ENCODE results near the gene AMMECR1L.
"Not testable (repeated sequence)": the region's sequence is repeated elsewhere in the genome, so short reads cannot be mapped to it uniquely, and the experiment has no call there.

The AMMECR1L gene

DNA sequence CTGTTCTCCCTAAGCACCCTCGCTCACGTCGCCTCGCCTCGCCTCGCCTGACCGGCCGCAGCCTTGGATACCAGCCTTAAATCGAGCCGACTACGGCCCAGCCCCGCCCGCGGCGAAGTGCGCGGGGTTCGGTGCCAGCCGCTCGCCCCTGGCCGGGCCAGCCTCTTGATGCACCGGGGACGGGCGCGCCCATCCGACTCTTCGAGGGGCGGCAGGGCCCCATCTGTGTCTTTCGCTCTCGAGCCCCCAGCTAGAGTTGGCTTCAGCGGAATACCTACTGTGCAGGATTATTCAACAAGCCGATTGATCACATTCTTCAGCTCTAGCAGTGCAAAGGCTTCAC lies 808 bp upstream of the AMMECR1L start:
- not testable (repeated sequence) for DNase-seq

GRCh38 chr2:127884861-127885740 lies 655 bp downstream of the AMMECR1L start:
- DNase-seq = peak; percentile 59

- DNase-seq = no peak
Observed at GRCh38 chr2:127884436-127884835, 1.3 kb downstream of the AMMECR1L start.

- no peak for DNase-seq
Observed at GRCh38 chr2:127879899-127880298, 5.9 kb downstream of the AMMECR1L start.

DNA sequence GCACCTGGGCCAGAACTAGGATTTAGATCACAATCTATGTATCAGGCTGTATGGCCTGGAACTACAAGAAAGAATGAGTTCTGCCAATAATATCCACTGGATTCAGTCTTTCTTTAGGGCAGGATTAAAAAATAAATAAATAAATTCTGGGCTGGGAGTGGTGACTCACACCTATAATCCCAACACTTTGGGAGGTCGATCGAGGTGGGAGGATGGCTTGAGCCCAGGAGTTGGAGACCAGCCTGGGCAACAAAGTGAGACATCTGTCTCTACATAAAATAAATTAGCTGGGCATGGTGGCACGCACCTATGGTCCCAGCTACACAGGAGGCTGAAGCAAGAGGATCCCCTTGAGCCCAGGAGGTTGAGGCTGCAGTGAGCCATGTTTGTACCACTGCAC lies 8.1 kb downstream of the AMMECR1L start:
- no peak for DNase-seq

DNA sequence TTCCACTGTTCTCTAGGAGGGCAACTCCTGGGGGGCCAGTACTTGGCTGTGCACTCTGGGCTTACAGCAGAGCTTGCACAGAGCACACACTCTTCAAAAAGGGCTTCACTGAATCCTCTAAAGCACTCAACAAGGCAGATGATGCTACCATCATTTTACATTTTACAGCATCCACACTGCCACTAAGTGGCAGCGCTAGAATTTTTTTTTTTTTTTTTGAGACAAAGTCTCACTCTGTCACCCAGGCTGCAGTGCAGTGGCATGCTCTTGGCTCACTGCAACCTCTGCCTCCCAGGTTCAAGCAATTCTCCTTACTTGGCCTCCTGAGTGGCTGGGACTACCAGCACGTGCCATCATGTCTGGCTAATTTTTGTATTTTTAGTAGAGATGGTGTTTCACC lies 8.6 kb downstream of the AMMECR1L start:
- DNase-seq = no peak

DNA sequence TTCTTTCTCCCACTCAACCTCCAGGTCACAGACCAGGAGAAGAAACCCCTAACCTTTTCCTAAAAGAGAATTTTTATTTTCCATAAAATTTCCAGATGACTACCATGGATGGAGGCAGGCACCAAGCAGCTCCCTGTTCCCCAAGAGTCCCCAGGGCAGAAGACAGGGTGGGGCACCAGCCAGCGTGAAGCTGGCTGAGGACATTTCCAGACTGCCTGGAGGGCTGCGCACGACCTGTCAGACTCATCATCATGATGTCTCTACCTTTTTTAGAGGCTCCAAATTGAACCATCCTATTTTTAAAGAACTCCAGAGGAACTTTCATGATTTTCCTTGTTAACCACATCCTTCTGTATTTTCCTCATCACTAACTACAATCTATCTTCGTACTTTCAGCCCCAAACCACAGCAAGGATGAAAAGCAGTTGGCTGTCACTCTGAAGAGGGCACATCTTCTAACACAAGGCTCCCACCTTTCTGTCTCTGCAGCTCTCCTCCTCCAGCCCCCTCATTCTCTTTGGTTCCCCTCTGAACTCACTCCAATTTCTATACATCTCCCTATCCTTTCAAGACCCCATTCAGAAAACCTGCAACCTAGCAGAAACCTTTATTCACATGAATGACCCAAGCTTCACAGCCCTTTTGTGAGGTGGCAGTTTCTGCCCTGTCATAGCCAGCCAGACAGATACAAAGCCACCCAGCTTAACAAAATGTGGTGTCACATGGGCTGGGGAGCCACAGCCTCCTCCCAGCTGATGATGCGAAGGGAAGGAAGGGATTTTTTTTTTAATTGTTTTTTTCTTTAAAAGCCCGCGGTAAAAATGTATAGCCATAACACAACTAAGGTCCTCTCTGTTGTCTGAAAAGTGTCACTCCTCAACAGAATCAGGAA lies 11.1 kb downstream of the AMMECR1L start:
- no peak for DNase-seq

GRCh38 chr2:127873707-127874303 lies 12.0 kb downstream of the AMMECR1L start:
- no peak for DNase-seq

- DNase-seq = no peak
Observed at GRCh38 chr2:127872354-127872753, 13.4 kb downstream of the AMMECR1L start.

GRCh38 chr2:127865926-127866325 lies 19.8 kb downstream of the AMMECR1L start:
- DNase-seq = no peak

DNA sequence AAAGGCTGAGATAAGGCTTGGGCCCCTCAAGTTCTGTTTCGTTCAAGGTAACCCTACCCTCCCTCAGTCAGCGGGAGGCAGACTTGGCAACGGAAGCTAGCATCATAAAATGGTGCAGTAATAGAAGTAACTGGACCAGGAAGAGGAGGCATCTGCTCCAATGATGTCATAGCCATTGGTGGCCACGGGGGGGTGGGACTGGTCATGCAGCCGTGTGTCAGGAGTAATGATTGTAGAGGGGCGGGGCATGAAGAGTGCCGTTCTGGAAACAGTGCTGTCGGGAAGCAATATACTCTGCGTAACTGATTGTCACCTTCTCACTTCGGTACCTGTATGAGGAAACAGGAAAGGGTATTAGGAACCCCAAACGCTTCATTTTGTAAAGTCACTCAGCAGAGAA lies 20.9 kb downstream of the AMMECR1L start:
- no peak for DNase-seq

- no peak for DNase-seq
Observed at GRCh38 chr2:127862228-127862627, 23.5 kb downstream of the AMMECR1L start.

DNA sequence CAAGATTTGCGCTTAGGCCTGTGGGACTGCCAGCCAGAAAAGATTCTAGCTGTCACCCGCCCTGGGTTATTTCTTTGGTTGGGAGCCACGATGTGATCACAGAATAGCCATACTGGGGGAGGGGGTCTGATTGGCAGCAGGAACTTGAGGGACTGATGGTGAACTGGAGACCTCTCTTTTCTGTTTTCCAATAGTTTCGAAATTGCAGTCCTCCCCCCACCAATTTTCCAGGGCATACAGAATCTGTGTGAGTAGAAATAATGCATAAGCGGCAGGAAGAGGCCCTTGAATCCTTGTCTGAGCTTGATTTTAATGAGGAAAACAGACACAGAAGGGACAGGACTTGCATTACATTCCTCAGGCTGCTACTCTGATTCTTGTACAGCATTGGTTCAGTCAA lies 25.6 kb downstream of the AMMECR1L start:
- DNase-seq = no peak

- peak; percentile 73 for DNase-seq
Observed at GRCh38 chr2:127859712-127860085, 26.1 kb downstream of the AMMECR1L start.

- DNase-seq = peak; percentile 60
Observed at GRCh38 chr2:127857265-127857808, 28.4 kb downstream of the AMMECR1L start.

- DNase-seq = no peak
Observed at GRCh38 chr2:127853671-127854070, 32.1 kb downstream of the AMMECR1L start.

DNA sequence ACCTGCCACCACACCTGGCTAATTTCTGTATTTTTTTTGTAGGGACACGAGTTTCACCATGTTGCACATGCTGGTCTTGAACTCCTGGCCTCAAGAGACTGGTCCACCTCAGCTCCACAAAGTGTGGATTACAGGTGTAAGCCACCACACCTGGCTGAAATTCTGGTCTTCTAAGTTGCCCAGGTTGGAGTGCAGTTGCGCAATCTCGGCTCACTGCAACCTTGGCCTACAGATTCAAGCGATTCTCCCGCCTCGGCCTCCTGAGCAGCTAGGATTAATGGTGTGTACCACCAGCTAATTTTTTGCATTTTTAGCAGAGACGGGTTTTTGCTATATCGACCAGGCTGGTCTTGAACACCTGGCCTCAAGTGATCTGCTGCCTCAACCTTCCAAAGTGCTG lies 33.4 kb downstream of the AMMECR1L start:
- no peak for DNase-seq

- no peak for DNase-seq
Observed at GRCh38 chr2:127847931-127848330, 37.8 kb downstream of the AMMECR1L start.

DNA sequence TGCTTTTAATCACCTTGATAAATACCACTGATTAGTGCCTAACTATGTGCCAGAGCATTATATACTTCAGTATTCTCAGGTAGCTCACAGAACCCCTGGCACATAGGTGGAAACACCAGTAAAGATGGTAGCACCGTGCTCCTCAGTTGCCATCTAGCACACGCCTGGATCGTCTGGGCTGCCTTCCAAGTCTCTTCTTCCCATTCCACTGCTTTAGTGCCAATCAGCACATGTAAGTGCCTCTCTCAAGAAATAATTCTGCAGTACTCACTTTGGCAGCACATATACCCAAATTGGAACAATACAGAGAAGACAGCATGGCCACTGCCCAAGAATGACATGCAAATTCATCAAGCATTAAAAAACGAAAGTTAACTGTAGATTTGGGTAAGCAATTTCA lies 40.8 kb downstream of the AMMECR1L start:
- DNase-seq = no peak

DNA sequence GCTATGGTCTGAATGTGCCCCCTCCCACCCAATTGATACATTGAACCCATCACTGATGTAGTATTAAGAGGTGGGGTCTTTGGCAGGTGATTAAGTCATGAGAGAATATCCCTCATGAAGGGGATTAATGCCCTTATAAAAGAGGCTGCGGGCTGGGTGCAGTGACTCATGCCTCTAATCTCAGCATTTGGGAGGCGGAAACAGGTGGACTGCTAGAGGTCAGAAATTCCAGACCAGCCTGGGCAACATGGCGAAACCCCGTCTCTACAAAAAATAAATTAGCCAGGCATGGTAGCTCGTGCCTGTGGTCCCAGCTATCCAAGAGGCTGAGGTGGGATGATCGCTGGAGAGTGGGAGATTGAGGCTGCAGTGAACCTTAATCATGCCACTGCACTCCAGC lies 42.1 kb downstream of the AMMECR1L start:
- no peak for DNase-seq

DNA sequence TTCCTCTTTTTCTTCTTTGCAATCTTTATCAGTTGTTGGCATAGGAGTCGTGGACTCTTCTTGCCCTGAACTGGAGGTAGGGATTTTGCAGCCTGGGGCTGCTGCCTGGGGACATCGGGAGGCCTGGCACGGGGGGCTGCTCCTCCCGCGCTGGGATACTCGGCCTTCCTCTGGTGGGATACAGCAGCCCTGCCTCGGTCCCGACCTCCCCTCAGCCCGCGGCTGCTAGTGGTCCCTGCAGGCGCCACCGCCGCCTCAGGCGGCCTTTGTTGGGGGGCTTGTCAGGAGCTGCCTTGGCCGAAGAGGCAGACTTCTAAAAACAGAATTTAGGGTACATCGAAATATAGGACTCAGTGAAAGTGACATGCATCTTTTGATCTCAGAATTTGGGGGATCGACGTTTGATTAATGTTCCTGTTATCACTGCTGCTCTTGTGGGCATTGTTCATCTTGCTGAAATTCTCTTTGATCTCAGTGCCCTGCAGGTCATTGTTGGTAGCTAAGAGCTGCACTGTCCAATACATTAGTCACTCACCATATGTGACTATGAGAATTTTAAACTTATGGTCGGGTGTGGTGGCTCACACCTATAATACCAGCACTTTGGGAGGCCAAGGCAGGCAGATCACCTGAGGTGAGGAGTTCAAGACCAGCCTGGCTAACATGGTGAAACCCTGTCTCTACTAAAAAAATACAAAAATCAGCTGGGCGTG lies 44.1 kb downstream of the AMMECR1L start:
- no peak for DNase-seq

GRCh38 chr2:127840893-127841292 lies 44.9 kb downstream of the AMMECR1L start:
- DNase-seq = no peak

DNA sequence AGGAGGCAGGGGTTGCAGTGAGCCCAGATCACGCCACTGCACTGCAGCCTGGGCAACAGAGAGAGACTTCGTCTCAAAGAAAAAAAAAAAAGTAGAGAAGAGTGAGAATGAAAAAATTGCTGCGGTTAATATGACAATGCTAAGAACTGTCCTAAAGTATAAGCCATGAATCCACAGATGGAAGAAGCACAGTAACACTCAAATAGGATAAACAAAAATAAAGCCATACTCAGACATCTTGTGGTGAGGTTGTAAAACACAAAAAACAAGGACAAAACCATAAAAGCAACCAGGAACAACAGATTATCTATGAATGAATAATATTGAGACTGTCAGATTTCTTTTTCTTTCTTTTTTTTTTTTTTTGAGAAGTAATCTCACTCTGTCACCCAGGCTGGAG lies 50.8 kb downstream of the AMMECR1L start:
- no peak for DNase-seq

All from activated CD8-positive, alpha-beta memory T cell treated with anti-CD3 and anti-CD28 coated beads, Interleukin-2, amount 50 U/mL, for 48 hours (primary cell).